GM18867 (cell line): ENCODE measurements around the gene CASP9.
"Not testable (repeated sequence)": the region's sequence is repeated elsewhere in the genome, so short reads cannot be mapped to it uniquely, and the experiment has no call there.

ENCODE experiments used
- ATAC-seq: cut with Tn5 transposase; IDR thresholded peaks from one replicate; pipeline ENCODE4 v1.9.1; 2021; ENCODE audit warnings: mild to moderate bottlenecking, moderate library complexity; ENCODE audit not compliant: unreplicated experiment

Gene CASP9

GRCh38 chr1:15501208-15502032 is 22.6 kb downstream of the CASP9 start:
- no peak for ATAC-seq

DNA sequence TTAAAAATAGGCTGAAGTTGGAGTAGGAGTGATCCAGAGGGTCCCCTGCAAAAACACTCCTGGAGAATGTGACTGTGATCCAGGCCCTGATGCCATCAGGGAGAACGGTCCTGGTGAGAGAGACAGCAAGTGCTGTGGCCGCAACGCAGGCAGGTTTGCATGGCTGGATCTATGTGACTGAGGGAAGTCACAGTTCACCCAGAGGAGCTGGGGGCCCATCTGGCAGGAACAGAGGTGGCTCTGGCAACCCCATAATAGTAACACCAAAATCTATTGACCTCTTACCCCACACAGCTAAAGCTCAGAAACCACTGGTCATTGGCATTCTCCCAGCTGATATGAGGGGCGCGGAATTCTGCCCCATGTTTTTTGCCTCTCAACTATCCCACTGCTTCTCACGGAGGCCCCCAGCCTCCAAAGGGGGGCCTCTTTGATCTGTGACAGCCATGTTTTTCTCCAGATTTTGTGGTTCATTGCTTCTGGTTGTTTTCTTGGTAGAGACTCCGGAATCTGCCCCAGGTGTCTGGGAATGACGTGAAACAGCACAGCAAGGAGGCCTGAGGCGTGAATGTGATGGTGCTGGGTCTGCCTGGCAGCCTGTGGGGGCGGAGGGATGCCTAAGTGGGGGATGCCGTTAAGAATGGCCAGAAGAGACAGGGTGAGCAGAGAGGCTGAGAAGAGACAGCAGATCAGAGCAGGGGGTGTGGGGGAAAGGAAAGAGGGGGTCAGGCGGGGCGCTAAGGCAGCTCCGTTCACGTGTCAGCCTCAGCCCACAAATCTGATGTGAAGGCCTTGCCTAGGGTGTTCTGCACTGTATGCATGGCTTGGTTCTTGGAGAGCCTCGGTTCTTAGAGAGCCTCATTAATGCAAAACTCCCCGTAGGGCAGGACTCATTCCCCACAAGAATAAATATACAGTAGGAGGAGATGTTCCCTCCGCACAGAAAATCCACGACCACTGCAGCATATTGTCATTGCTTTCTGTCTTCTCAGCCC is 23.5 kb downstream of the CASP9 start:
- no peak for ATAC-seq

- ATAC-seq, result no peak
These were observed 30.1 kb downstream of the CASP9 start for GRCh38 chr1:15493869-15494390.

GRCh38 chr1:15492596-15492995 is 31.4 kb downstream of the CASP9 start:
- no peak for ATAC-seq

DNA sequence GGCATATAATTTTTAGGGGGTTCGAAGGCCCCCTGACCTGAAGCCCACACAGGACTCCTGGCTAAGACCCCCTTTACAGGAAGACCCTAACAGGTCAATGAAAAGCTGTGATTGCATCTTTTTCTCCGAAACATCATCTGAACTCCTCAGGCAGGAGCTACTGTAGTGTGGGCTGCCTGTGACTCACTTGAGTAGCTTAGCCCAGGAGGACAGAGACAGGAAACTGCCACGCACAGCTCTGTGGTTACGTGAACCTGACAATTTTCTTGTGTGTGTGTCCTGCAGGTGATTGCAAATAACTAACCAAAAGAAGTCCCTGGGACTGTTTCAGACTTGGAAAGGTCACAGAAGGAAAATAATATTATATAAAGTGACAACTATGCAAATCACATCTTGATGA is 33.0 kb downstream of the CASP9 start:
- ATAC-seq, result not testable (repeated sequence)

- no peak for ATAC-seq
These were observed 34.8 kb downstream of the CASP9 start for GRCh38 chr1:15489052-15489736.

GRCh38 chr1:15488371-15488770 is 35.6 kb downstream of the CASP9 start:
- ATAC-seq, result no peak

DNA sequence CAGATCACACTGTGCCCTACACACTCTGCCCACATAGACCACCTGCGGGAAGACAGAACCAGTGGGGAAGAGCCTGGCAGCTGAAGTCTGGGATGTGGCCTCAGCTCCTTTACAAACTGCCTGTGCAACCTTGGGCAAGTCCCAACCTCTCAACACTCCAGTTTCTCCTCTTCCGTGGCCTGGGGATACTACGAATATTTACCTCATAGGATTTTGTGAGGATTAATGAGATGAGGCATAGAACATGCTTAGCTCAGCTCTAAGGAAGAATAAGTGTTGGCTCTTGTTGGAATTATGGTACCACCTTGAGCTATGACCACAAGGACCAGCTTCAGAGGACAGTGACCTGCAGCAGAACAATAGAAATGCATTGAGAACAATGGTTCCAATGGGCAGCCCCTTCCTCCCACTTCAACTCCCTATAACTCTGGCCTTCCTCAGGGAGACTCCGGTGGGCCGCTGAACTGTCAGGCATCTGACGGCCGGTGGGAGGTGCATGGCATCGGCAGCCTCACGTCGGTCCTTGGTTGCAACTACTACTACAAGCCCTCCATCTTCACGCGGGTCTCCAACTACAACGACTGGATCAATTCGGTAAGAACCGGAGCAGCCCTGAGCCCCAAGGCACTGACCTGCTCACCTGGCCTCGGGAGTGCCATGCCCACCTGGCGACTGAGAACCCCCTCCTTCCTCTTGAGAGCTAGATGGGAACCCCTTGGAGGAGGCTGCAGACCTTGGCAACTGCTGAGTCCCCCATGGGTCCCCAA is 37.0 kb downstream of the CASP9 start:
- not testable (repeated sequence) for ATAC-seq

GRCh38 chr1:15485636-15486035 is 38.4 kb downstream of the CASP9 start:
- ATAC-seq, result no peak

- not testable (repeated sequence) for ATAC-seq
These were observed 39.6 kb downstream of the CASP9 start for GRCh38 chr1:15484443-15484842.

- no peak for ATAC-seq
These were observed 40.0 kb downstream of the CASP9 start for GRCh38 chr1:15483971-15484370.

- not testable (repeated sequence) for ATAC-seq
These were observed 41.0 kb downstream of the CASP9 start for GRCh38 chr1:15482983-15483543.

- ATAC-seq, result not testable (repeated sequence)
These were observed 41.6 kb downstream of the CASP9 start for GRCh38 chr1:15482455-15482854.

GRCh38 chr1:15479654-15480347 is 44.2 kb downstream of the CASP9 start:
- ATAC-seq, result no peak

- ATAC-seq, result no peak
These were observed 46.3 kb downstream of the CASP9 start for GRCh38 chr1:15477646-15478212.

GRCh38 chr1:15476927-15477326 is 47.1 kb downstream of the CASP9 start:
- ATAC-seq, result no peak

- ATAC-seq, result no peak
These were observed 48.2 kb downstream of the CASP9 start, which contains the start of gene CELA2B for GRCh38 chr1:15475752-15476314. Gene CELA2B (plus strand): TSS chr1:15476104. CDS start chr1:15476126, 22 bp downstream.

DNA sequence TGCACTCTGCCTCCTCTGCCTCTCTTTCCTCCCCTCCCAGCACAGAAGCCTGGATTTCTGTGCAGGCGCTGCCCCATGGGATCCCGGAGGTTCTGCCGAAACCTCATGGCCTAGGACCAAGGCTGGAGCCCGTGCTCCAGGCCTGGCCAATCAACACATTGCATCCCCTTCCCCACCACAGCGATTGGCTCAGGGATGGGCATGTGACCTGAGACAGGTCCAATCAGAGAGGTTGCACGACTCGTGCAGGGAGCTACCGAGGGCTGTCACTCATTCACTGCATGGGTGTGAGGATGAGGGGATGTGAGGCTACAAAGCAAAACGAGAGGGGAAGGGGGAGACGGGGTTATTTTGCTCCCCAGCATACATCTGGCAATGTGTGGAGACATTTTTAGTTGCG is 51.4 kb downstream of the CASP9 start:
- ATAC-seq, result no peak
